ENCODE measurements around the gene RGS7.

DNA sequence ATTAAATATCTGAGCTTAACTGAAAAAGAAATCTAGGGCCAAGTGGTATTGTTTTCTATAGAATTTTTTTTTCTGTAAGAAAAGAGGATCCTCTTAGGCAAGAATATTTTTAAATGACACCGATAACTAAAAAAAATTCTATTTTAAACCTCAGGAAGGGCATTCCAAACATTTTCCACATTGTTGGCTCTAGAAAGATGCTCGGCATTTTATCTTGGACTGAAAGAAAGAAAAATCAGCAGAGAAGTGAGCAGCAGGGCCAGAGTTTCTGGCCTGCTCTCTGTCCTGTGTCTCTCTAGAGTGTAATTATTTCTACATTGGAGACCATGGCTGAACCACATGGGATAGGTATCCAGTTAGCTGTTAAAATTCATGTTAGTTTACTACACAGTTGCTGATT lies 552.5 kb downstream of the RGS7 start:
- TF ChIP-seq, protein P1, sequence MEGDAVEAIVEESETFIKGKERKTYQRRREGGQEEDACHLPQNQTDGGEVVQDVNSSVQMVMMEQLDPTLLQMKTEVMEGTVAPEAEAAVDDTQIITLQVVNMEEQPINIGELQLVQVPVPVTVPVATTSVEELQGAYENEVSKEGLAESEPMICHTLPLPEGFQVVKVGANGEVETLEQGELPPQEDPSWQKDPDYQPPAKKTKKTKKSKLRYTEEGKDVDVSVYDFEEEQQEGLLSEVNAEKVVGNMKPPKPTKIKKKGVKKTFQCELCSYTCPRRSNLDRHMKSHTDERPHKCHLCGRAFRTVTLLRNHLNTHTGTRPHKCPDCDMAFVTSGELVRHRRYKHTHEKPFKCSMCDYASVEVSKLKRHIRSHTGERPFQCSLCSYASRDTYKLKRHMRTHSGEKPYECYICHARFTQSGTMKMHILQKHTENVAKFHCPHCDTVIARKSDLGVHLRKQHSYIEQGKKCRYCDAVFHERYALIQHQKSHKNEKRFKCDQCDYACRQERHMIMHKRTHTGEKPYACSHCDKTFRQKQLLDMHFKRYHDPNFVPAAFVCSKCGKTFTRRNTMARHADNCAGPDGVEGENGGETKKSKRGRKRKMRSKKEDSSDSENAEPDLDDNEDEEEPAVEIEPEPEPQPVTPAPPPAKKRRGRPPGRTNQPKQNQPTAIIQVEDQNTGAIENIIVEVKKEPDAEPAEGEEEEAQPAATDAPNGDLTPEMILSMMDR (IDR thresholded peaks at IDR 0.05), result no peak
- TF ChIP-seq POLR2AphosphoS5 (IDR thresholded peaks at IDR 0.05), result no peak
- TF ChIP-seq POLR2A (IDR thresholded peaks at IDR 0.05; ENCODE audit: low read depth), result no peak
- no peak for TF ChIP-seq EP300 (IDR thresholded peaks at IDR 0.05)

All from esophagus muscularis mucosa (tissue), 4 donors.